HG03108 (cell line): ENCODE measurements around the gene LCN6.
A peak's percentile ranks its signal among the peaks of the same experiment; 100 is the strongest.
"Not testable (repeated sequence)": the region's sequence is repeated elsewhere in the genome, so short reads cannot be mapped to it uniquely, and the experiment has no call there.

Source experiments
- ATAC-seq: cut with Tn5 transposase; IDR thresholded peaks from one replicate; pipeline ENCODE4 v1.9.1; 2021; ENCODE audit warnings: moderate library complexity; ENCODE audit not compliant: unreplicated experiment

Gene LCN6

DNA sequence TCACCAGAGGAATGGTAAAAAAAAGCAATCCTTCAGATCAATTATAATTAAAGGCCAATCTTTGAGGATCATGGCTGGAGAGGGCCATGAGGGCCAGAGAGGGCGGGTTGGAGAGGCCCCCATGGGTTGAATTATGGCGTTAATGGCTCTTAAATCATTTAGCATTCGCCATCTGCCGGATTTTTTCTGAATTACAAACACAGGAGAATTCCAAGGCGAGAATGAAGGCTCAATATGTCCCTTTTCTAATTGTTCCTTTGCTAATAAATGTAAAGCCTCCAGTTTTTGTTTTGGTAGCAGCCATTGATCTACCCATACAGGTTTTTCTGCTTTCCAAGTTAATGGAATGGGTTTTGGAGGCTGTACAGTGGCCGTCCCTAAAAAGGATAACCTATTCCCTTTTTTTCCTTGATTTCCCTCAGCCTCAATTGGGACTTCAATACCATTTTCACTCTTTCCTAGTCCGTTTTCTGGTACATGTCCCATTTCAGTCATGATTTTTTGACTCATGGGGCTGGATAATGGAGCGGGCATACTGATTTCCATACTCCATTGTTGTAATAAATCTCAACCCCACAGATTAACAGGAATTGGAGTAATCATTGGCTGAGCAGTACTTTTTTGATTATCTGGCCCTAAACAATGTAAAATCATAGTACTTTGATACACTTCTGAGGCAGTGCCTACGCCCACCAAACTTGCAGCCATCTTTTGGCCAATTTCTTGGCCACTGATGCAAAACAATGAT lies 36.1 kb upstream of the LCN6 start:
- ATAC-seq = no peak

GRCh38 chr9:136782452-136782851 lies 34.1 kb upstream of the LCN6 start:
- no peak for ATAC-seq

DNA sequence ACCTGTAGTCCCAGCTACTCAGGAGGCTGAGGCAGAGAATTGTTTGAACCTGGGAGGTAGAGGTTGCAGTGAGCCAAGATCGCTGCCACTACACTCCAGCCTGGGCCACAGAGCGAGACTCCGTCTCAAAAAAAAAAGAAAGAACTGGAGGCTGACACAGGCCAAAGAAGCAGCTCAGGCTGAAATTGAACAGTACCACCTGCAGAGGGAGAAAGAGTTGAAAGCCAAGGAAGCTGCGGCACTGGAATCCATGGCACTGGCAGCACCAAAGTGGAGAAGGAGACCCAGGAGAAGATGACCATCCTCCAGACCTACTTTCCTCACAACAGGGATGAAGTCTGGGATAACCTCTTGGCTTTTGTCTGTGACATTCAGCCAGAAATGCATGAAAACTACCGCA lies 31.5 kb upstream of the LCN6 start:
- no peak for ATAC-seq

DNA sequence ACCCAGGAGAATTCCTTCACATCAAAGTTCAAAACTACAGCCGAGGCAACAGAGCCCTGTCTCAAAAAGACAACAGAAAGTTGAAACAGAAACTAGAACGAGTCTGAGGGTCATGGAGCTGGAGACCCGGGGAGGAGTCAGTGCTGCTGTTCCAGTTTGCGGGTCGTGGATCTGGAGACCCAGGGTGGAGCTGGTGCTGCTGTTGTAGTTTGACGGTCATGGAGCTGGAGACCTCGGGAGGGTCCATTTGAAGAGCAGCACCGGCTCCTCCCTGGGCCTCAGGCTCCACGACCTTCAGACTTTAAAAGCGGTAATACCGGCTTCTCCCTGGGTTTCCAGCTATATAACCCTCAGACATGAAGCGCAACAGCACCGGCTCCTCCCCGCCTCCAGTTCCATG lies 29.0 kb upstream of the LCN6 start:
- no peak for ATAC-seq

DNA sequence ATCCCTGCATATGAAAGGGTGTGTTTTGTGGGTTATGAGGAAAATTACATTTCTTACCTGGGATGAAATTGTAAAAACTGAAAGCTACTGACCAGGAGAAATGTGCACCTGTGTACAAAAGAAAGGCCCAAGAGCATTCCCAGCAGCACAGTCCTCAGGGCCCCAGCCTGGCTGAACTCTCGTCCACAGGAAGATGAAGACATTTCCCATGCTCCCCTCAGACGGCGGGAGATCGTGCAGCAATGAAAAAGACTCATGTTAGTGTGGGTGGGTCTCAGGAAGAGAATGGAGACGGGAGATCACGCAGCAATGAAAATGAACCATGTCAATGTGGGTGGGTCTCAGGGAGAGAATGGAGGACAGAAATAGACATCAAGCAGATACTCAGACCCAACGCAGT lies 28.6 kb upstream of the LCN6 start:
- no peak for ATAC-seq

DNA sequence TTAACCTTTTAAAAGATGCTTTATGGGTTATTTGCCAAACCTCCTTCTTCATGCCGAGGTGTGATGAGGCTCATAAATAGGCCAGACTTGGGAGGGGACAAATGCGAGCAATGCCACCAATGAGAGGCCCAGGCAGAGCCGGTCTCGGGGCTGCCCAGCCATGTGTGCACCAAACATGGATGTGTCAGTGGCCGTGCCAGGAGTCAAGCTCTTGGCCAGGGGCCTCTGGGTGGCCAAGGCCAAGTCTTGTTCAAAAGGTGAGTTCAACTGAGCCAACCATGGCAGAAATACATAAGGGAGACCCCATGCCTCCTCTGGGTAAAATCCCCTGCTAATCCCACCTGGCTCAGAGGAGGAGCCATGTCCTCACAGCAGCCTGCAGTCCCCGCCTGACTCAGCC lies 26.9 kb upstream of the LCN6 start:
- no peak for ATAC-seq

- no peak for ATAC-seq
Measured at GRCh38 chr9:136774416-136775045, 26.2 kb upstream of the LCN6 start.

GRCh38 chr9:136773386-136774044 lies 25.2 kb upstream of the LCN6 start:
- no peak for ATAC-seq

DNA sequence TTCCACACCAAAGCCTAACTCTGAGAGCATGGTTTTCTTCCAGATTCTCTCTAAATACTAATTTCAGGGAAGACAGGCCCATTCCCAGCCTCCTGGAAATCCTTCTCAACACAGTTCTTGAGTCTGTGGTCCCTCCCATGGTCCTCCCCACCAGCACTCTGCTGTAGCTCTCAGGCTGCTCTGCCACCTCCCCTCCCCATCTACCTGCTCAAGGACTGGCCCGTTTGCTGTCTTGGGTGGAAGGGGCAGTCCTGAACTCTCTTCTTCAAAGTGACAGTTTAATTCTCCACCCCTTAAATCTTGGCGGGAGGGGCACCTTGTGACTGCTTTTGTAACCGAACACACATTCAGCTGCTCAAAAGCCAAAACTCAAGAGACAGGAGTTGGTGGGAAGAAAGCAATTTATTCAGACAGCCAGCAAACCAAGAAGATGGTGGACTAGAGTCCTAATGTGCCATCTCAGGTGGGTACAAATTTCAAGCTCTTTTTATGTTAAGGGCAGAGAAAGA lies 23.6 kb upstream of the LCN6 start:
- no peak for ATAC-seq

DNA sequence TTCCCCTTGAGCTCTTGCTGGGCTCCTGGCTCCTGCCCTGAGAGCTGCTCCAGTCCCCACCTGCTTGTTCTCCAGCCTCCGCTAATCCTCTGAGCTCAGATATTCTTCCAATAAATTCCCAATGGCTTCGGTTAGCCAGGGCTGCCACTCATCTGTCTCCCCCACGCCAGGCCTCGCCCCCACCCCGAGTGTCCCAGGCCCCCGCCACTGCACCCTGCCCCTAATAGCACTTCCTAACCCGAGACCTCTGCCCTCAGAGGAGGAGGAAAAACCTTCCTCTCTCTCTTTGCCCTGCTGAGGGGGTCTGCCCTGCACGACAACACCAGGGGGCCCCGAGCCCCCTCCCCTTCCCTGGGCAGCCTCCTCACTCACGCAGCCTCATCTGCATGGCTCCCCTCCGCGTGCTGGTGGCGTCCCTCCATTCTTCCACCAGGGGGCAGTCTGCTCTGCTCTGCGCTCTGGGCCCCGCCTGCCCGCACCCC lies 21.4 kb upstream of the LCN6 start:
- no peak for ATAC-seq

DNA sequence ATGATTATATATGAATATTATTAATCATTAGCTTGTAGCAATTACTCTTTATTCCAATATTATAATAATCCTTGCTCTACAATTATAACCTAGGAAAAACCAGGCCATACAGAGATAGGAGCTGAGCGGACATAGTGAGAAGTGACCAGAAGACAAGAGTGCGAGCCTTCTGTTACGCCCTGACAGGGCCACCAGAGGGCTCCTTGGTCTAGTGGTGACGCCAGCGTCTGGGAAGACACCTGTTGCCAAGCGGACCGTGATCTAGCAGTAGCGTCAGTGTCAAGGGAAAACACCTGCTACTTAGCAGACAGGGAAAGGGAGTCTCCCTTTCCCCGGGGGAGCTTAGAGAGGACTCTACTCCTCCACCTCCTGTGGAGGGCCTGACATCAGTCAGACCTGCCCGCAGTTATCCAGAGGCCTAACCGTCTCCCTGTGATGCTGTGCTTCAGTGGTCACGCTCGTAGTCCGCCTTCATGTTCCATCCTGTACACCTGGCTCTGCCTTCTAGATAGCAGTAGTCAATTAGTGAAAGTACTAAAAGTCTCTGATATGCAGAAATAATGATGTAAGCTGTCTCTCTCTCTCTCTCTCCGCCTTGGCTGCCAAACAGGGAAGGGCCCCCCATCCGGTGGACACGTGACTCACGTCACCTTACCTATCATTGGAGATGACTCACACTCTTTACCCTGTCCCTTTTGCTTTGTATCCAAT lies 18.2 kb upstream of the LCN6 start:
- not testable (repeated sequence) for ATAC-seq

DNA sequence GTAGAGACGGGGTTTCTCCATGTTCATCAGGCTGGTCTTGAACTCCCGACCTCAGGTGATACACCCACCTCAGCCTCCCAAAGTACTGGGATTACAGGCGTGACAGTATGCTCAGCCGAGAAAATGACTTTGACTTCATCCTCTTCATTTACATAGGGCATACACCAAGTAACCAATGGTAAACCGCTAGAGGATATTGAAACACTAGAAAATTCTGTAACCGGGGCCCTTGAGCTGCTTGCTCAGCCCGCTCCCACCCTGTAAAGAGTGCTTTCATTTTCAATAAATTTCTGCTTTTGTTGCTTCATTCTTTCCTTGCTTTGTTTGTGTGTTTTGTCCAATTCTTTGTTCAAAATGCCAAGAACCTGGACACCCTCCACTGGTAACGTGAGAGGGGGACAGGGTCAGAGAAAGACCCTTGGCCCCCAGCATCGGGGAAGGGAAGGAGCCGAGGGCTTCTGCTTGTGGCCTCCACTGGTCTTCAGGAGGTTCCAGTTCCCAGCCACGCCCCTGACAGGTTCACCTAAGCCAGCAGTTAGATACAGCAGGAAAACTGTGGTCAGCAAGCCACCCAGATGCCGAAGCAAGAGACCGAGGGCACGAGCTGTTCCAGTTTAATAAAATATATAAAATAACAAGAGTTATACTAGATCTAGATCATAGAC lies 17.6 kb upstream of the LCN6 start:
- peak; percentile 50 for ATAC-seq

GRCh38 chr9:136765041-136765440 lies 16.7 kb upstream of the LCN6 start:
- ATAC-seq = no peak

DNA sequence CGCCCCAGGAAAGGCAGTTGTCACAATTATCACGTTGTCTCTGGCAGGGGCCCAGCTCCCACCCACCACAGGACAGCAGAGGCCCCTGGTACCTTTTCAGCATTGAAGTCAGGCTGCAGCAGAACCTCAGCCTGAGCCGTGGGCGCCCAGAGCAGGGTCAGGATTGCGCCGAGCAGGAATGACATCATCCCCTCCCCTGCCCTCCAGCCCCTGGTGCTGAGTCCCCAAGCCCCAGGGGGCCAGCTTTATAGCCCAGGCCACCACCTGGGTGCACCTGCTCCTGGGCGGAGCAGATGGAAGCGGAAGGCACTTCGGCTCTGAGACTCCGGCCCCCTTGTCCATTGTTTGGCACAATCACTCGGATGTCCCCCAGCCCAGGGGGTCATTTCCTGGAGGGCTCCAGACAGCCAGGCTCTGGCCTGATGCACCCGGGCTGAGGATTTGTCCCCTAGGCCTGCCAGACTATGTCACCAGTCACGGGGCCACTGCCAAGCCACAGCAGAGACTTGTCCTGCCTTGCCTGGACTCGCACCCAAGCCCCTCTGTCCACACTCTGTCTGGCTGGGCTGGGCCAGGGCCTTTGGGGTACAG lies 16.1 kb upstream of the LCN6 start, which contains the start of gene LCN15:
Gene LCN15, minus strand, starts transcription at position 218 of the 591 bp plus-strand sequence. Its CDS starts 30 bp downstream, at position 188.
- ATAC-seq = no peak

- ATAC-seq = no peak
Measured at GRCh38 chr9:136763649-136764035, 15.3 kb upstream of the LCN6 start.

DNA sequence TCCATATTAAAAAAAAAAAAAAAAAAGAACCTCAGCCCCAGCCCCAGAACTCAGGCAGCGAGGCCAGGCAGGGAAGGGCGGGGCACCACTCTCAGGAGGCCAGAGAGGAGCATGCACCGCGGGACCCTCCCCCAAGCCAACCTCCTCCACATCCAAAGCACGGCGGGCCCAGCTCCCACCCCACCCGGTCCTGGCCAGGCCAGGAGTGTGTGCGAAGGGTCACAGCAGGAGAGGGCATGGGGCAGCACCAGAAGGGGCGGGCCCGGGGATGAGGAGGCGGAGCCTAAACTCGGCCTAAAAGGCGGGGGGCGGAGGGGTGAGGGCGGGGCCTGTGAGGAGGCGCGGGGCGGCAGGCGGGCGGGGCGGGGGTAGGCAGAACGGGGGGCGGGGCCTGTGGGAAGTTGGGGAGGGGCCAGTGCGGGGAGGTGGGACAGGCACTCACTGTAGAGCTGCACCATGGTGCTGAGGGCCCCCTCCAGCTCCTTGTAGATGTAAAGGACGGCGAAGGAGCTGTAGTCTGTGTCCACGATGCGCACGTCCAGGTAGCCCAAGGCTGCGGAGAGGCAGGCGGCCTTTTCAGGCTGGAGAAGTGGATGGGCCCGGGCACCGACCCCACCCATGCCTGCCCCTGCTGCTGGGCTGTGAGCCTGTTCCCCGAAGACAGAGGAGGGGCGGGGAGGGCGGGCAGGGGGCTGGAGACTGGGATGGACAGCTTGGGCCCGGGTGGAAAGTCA lies 14.8 kb upstream of the LCN6 start:
- ATAC-seq = no peak

- ATAC-seq = no peak
Measured at GRCh38 chr9:136762221-136762691, 13.9 kb upstream of the LCN6 start.

GRCh38 chr9:136761545-136761981 lies 13.2 kb upstream of the LCN6 start:
- ATAC-seq = no peak

GRCh38 chr9:136760834-136761544 lies 12.7 kb upstream of the LCN6 start:
- not testable (repeated sequence) for ATAC-seq
